ENCODE data around the gene PRKAG1. TPM values are rescaled to one million over a fixed set of nuclear protein-coding genes. Genes with fewer than 3 reads are reported as not detected.

PRKAG1 gene
- total RNA-seq, 2 donors from 2014 or later, result 25.4 to 26.4 TPM

DNA sequence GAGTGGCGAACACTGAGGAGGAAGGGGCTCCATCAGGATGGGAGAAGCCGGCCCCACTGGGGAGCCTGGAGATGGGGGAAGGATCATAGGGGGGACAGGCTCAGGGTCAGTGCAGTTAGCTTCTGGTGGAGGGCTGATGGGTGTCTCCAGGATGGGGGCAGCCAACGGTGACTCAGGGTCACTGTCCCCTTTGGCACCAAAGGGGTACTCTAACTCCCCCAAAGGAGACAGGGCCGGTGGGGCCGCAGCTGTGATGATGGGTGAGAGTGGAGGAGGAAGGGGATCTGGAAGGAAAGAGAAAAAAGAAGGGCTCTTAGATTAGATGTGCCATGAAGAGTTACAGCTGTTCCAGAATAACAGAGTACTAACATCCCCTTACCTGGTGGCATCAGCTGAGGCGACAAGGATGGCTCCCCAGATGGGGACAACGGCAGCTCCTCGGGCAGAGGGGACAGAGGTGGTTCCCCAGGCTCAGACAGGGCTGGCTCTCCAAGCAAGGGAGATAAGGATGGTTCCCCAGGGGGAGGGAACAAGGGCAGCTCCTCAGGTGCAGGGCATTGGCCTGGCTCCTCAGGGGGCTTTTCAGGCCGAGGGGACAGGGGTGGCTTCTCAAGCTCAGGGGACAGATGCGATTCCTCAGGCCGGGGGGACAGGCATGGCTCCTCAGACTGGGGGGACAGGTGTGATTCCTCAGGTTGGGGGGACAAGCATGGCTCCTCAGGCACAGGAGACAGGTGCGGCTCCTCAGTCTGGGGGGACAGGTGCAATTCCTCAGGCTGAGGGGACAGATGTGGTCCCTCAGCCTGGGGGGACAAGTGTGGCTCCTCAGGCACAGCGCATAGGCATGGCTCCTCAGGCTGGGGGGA lies 32.2 kb upstream of the PRKAG1 start:
- WGBS, 2 donors, result 87 to 95% methylated on average over 10 to 13 of the region's 13 CpGs
- Histone ChIP-seq H3K4me3 (no peak overlapping the region), H3K27me3 (no peaks in the 10 kb centered on the region), H3K4me1 (peaks cover 21% of the 10 kb centered on the region), H3K36me3 (replicated peaks in 1 of 2; ENCODE audit: insufficient read depth in 1 of 2, low read depth in 2 of 2) (peaks cover 4 to 66% of the 10 kb centered on the region in 2 donors), H3K27ac (no peak overlapping the region), H3K9me3 (no peaks in the 10 kb centered on the region)
- intact Hi-C loops (cut with DNase I), result no loop called here
- DNase-seq, result peak in 1 of 4 donors; percentile 4
- no peak for TF ChIP-seq POLR2A (IDR thresholded peaks at IDR 0.05)
- TF ChIP-seq, protein P1, sequence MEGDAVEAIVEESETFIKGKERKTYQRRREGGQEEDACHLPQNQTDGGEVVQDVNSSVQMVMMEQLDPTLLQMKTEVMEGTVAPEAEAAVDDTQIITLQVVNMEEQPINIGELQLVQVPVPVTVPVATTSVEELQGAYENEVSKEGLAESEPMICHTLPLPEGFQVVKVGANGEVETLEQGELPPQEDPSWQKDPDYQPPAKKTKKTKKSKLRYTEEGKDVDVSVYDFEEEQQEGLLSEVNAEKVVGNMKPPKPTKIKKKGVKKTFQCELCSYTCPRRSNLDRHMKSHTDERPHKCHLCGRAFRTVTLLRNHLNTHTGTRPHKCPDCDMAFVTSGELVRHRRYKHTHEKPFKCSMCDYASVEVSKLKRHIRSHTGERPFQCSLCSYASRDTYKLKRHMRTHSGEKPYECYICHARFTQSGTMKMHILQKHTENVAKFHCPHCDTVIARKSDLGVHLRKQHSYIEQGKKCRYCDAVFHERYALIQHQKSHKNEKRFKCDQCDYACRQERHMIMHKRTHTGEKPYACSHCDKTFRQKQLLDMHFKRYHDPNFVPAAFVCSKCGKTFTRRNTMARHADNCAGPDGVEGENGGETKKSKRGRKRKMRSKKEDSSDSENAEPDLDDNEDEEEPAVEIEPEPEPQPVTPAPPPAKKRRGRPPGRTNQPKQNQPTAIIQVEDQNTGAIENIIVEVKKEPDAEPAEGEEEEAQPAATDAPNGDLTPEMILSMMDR (IDR thresholded peaks at IDR 0.05), result no peak
- ATAC-seq, result no peak

DNA sequence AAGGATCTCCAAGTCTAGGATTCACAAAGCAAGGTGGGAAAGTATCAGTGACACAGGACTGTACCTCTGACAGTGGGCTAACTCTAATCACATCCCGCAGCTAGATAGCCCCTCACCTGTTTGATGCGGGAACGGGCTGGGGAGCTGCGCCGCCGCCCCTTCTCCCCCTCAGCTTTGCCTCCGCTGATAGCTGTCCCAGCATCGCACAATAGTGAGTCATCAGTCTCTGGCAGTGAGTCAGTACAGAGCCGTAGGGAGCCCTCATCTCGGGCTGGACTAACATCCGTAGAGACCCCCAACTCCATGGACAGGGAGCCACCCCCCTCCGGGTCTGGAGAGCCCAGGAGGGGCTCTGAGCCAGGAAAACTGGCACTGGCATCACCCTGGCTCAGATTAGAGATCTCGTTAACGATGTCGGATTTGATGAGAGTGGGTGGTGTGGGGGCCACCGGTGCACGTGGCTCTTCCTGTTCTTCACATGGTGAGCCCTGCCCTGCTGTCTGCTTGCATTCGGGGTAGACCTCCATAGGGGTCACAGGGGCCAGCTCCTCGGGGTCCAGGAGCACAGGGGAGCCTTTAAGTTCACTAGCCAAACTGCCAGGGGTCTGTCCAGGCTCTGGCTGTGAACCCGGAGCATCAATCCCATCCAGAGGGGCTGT lies 31.1 kb upstream of the PRKAG1 start:
- ATAC-seq (no peak), DNase-seq (no peak)
- Histone ChIP-seq H3K36me3 (replicated peaks in 1 of 2; ENCODE audit: insufficient read depth in 1 of 2, low read depth in 2 of 2) (peaks cover 9 to 75% of the 10 kb centered on the region in 2 donors), H3K9me3 (no peaks in the 10 kb centered on the region), H3K4me1 (peaks cover 11% of the 10 kb centered on the region), H3K4me3 (no peak overlapping the region), H3K27ac (no peak overlapping the region), H3K27me3 (no peaks in the 10 kb centered on the region)
- TF ChIP-seq POLR2A (IDR thresholded peaks at IDR 0.05), result no peak
- TF ChIP-seq, protein P1 (IDR thresholded peaks at IDR 0.05), result no peak
- WGBS, 2 donors, result 87 to 91% methylated on average over 18 to 20 of the region's 20 CpGs
- intact Hi-C loops (cut with DNase I), result no loop called here

DNA sequence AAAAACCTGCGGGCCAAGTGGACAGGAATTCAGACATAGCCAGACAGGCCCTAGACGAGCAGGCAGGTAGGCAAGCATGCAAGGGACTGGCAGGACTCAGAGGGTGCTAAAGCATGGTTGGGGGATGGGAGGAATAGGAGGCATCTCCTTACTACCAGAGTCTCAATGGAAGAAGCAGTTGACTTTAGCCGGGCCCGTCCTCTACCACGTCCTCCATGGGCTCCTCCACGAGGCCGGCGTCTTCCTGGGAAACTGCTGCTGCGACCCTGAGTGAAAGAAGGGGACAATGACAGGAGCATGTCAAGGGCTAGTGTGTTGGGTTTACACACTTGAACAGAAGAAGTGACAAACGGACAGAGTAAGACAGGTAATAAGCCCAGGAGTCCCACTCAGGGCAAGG lies 30.4 kb upstream of the PRKAG1 start:
- intact Hi-C loops (cut with DNase I), result no loop called here
- no peak for ATAC-seq
- H3K4me1 ChIP-seq, result peaks cover 3% of the 10 kb centered on the region

DNA sequence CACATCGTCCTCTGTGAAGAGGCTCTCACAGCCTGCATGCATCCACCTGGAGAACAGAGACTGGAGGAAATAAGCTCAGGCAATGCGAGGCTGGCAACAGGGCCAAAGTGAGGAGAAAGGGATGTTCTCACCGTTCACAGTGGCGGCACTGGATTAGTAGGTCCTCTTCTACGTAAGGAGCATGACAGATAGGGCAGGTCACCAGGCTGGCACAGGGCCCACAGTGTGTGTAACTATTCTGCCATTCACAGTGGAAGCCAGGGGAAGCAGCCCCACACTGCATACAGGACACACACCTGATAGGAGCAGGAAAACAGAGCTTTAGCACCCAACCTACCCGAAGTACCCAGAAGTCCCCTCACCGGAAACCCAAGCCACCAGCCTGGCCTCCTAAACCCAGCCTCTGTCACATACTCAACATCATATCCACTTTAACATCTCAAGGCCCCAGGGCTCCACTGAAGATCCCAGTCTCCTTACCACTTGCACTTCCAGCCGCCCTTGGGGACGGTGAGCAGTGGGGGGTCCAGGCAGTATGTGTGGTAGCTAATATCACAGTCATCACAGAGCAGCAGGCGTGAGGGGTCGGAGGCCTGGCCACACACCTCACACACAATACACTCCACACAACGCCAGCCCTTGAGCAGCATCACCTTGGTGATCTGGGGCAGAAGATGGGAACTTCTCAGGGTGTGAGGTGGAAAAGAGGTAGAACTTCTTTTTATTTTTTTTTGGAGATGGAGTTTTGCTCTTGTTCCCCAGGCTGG lies 27.7 kb upstream of the PRKAG1 start:
- no peak for DNase-seq
- intact Hi-C loops (cut with DNase I), result no loop called here
- peaks cover 28 to 83% of the 10 kb centered on the region in 2 donors for H3K36me3 ChIP-seq (replicated peaks in 1 of 2; ENCODE audit: insufficient read depth in 1 of 2, low read depth in 2 of 2)
- no peaks in the 10 kb centered on the region for H3K9me3 ChIP-seq
- no peaks in the 10 kb centered on the region for H3K4me1 ChIP-seq
- no peak for TF ChIP-seq POLR2A (IDR thresholded peaks at IDR 0.05)
- TF ChIP-seq, protein P1 (IDR thresholded peaks at IDR 0.05), result no peak
- WGBS, 2 donors, result 91 to 94% methylated on average over 9 to 12 of the region's 12 CpGs
- no peaks in the 10 kb centered on the region for H3K27me3 ChIP-seq
- H3K27ac ChIP-seq, result no peak overlapping the region
- no peak for ATAC-seq
- no peak overlapping the region for H3K4me3 ChIP-seq

More for the DNA sequence above, 30.4 kb upstream of the PRKAG1 start:
- 89 to 95% methylated on average over 10 of the region's 10 CpGs for WGBS, 2 donors
- H3K27me3 ChIP-seq, result no peaks in the 10 kb centered on the region
- no peak overlapping the region for H3K4me3 ChIP-seq
- peaks cover 14 to 79% of the 10 kb centered on the region in 2 donors for H3K36me3 ChIP-seq (replicated peaks in 1 of 2; ENCODE audit: insufficient read depth in 1 of 2, low read depth in 2 of 2)
- no peak overlapping the region for H3K27ac ChIP-seq
- TF ChIP-seq POLR2A (IDR thresholded peaks at IDR 0.05), result no peak
- TF ChIP-seq, protein P1 (IDR thresholded peaks at IDR 0.05), result no peak
- DNase-seq, result no peak
- no peaks in the 10 kb centered on the region for H3K9me3 ChIP-seq

All from body of pancreas (tissue), 4 donors.